HEK293 (cell line): ENCODE measurements around the gene CCL4.

Source experiments
- CTCF ChIP-seq: fragments of 450-650 bp; formaldehyde crosslinking; IDR thresholded peaks from 2 replicates; pipeline ENCODE4 v1.5.1; 2016; ENCODE audit warnings: missing biosample characterization, missing genetic modification characterization
- REST ChIP-seq: fragments of 450-650 bp; formaldehyde crosslinking; IDR thresholded peaks from 2 replicates; pipeline ENCODE4 v1.5.1; 2016; ENCODE audit warnings: missing biosample characterization, missing genetic modification characterization
- ZBTB1 ChIP-seq: fragments of 450-650 bp; formaldehyde crosslinking; IDR thresholded peaks from 2 replicates; pipeline ENCODE4 v1.5.1; 2016; ENCODE audit warnings: missing biosample characterization, missing genetic modification characterization
- ZNF202 ChIP-seq: fragments of 450-650 bp; formaldehyde crosslinking; IDR thresholded peaks from 2 replicates; pipeline ENCODE4 v1.5.1; 2016; ENCODE audit warnings: missing biosample characterization, missing genetic modification characterization, borderline replicate concordance
- ZNF639 ChIP-seq: fragments of 450-650 bp; formaldehyde crosslinking; IDR thresholded peaks from 2 replicates; pipeline ENCODE4 v1.5.1; 2016; ENCODE audit warnings: missing biosample characterization, missing genetic modification characterization

- no peak for TF ChIP-seq CTCF (tag by site-specific recombination)
- no peak for TF ChIP-seq ZNF202 (tag by site-specific recombination)
- TF ChIP-seq REST (tag by site-specific recombination): no peak
- no peak for TF ChIP-seq ZNF639 (tag by site-specific recombination)
- TF ChIP-seq ZBTB1: no peak
These were observed 8.9 kb downstream of the CCL4 start for GRCh38 chr17:36112572-36112971.
